ENCODE data around the gene DST.
A peak's percentile ranks its signal among the peaks of the same experiment; 100 is the strongest.
"Not testable (repeated sequence)": the region's sequence is repeated elsewhere in the genome, so short reads cannot be mapped to it uniquely, and the experiment has no call there.

The DST gene

GRCh38 chr6:56570413-56571359 lies 72.0 kb downstream of the DST start:
- no peak for DNase-seq (ENCODE audit: low read depth)

- no peak for DNase-seq (ENCODE audit: low read depth)
Observed at GRCh38 chr6:56567501-56567900, 75.2 kb downstream of the DST start.

DNA sequence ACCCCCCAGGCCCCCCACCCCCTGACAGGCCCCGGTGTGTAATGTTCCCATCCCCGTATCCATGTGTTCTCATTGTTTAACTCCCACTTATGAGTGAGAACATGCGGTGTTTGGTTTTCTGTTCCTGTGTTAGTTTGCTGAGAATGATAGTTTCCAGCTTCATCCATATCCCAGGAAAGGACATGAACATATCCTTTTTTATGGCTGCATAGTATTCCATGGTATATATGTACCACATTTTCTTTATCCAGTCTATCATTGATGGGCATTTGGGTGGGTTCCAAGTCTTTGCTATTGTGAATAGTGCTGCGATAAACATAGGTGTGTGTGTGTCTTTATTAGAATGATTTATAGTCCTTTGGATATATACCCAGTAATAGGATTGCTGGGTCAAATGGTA lies 80.0 kb downstream of the DST start:
- not testable (repeated sequence) for DNase-seq (ENCODE audit: low read depth)

DNA sequence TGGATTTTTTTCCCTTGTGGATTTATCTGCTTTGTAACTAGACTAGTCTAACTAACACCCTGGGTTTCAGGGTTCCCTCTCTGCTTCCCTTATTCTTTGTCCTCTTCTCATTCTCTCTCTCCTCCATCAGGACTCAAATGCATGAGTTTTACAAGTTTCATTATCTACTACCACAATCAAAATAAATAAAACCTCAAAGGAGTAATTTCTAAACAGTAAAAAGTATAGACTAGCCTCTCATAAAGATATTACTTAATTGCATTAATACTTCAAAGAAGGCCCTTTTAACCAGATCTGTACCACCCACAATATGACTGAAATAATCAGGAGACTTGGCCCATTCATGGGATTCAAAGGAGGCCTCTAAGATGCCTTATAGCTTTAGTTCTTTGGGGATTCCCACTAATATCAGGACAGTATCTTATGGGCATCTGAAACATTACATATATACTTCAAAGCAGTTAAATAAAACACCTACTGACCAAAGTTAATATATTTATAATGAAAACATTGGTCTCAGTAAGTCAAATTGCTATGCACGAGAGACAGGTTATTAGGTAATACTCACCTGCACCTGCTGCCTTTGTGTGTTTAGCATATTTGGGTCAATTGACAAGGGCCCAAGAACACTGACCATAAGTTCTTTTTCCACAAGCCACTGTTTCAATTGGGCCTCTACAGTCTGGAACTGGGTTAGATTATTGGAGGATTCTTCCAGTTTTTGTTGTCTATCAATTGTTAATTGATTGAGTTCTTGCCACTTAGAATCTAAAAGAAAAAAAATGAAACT lies 85.7 kb downstream of the DST start:
- DNase-seq (ENCODE audit: low read depth), result no peak

DNA sequence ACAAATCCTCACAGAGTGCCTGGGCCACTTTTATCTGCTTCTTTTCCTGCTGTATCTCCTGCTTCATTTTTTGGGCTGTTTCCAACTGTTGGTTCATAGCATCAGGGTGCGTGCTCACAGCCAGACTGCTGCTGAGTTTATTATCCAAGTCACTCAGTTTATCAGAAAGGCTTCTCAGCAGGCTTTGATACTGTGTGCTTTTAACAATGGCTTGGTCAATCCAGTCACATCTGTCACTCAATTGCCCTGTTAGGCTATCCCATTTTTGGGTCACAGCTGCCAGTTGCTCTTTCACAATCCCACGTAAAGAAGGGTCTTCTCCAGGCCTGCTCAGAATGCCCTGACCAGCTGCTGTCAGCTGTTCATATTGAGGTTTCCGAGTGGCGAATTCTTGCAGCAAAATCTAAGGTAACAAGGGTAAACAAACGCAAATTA lies 87.2 kb downstream of the DST start:
- peak; percentile 40 for DNase-seq (ENCODE audit: low read depth)

DNA sequence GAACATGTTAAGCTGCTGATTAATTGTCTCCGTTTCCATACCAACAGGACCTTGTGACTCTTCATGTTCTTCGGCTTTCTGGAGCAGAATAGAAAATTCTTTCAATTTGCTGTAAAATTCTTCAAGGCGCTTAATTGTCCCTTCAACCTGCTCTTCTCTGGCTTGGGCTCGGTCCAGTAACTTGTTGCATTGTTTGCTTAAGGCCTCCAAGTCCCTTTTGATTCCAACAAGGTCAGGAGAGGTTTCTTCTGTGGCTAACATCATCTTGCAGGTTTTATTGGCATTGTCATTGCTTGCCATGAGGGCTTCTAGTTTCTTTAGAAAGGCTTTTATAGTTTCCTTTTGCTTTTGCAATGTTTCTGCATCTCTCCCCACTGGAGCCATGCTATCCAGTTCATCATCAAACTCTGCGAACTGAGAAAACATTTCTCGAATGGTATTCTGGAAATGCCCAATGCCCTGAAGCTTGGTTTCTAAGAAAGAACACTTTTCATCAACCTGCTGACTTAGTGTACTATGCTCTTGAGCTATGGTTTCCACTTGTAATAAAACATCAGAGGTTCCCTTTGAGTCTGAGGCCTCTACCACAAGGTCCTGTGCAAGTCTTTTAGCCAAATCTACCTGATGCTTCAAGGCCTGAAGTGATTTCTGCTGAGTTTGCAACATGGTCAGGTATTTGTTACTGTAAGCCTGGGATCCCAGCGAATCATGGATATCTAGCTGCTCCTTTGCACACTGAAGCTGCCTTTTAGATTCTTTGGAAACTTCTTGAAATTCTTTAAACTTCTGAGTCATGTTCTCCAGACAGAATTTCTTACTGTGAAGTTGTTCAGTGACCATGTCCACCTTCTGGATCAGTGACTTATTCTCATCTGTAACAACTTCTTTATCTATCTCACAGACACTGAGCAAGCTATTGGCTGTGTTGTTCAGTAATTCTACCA lies 90.2 kb downstream of the DST start:
- DNase-seq (ENCODE audit: low read depth), result no peak

GRCh38 chr6:56551409-56552120 lies 91.1 kb downstream of the DST start:
- DNase-seq (ENCODE audit: low read depth), result no peak

DNA sequence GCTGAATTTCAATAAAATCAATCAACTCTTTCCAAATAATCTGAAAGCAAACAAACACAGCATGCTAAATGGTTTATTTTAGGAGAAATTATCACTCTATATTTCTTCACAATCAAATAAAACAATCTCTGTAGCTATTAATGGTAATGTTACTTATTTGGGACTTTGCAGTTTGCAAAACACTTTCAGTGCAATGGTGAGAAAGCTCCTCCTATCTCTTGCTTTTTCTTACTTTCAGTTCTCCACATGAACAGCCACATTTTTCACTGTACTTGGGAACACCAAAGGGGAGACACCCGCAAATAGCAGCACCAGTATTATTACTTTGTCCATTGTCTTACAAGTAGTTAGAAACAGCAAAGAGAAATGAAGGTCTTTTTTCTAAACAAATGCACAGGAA lies 92.4 kb downstream of the DST start:
- DNase-seq (ENCODE audit: low read depth), result no peak

GRCh38 chr6:56549014-56549413 lies 93.7 kb downstream of the DST start:
- DNase-seq (ENCODE audit: low read depth), result no peak

GRCh38 chr6:56547687-56548086 lies 95.0 kb downstream of the DST start:
- no peak for DNase-seq (ENCODE audit: low read depth)

GRCh38 chr6:56542364-56543331 lies 100.0 kb downstream of the DST start:
- peak; percentile 95 for DNase-seq (ENCODE audit: low read depth)

GRCh38 chr6:56541741-56542360 lies 100.8 kb downstream of the DST start:
- no peak for DNase-seq (ENCODE audit: low read depth)

DNA sequence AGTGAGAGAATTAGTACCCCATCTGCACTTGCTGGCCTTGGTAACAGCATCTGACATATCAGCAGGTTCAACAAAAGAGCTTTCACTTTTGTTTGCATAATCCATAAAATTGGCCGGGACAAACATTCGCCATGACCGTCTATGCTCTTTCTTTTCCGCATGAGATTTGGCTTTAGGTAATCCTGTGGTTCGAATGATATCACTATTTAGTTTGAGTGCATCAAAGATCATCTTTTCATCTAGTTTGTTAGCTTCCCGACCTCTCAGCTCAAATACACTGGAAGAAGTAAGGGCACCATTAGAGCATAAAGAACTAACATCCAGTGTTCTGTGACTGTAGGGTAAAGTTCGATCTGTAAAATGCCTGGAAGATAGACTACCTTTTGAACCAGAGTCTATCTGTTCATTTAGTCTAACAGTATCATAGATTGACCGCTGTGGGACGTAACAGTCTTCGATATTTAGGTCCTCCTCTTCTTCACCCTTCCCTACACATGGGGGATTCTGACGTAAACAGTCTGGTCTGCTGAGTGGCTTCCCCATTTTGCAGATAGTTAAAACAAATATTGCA lies 101.6 kb downstream of the DST start:
- DNase-seq (ENCODE audit: low read depth), result no peak

DNA sequence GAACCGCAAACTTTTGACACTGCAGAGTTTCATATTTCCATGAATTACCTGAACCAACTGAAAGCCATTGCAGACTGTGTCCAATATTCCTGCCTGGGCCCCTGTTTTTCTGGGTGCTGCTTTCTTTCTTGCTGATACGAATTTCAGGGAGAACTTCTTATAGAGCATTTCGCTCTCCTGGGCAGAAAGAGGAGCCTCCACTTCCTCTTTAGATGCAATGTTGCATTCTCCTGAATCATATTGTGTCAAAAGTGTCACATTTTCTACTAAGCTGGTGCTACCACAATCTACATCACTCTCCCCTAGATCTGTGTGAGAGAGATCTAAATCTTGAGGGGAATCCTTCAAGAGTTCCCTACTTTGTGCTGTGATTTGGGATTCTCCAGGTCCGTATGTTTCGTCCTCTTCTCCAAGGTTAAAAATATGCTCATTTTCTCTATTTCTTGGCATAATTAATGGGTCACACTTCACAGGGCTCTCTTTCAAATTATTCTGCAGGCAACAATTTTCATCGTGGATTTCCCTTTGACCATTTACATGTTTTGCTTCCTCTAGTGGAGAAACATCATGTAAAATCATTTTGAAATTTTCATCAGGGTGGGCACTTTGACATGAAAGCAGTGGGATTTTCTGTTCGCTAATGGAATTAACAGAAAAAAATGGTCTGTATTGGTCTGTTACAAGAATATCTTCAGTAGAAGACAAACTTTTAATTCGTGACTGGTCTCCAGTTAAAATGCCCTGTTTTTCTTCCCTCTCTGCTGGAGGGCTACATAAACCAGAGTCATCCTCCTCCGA lies 102.3 kb downstream of the DST start:
- DNase-seq (ENCODE audit: low read depth), result no peak

GRCh38 chr6:56539527-56540105 lies 103.1 kb downstream of the DST start:
- DNase-seq (ENCODE audit: low read depth), result no peak

GRCh38 chr6:56538851-56539250 lies 103.8 kb downstream of the DST start:
- DNase-seq (ENCODE audit: low read depth), result no peak

GRCh38 chr6:56537223-56537770 lies 105.4 kb downstream of the DST start:
- DNase-seq (ENCODE audit: low read depth), result no peak

DNA sequence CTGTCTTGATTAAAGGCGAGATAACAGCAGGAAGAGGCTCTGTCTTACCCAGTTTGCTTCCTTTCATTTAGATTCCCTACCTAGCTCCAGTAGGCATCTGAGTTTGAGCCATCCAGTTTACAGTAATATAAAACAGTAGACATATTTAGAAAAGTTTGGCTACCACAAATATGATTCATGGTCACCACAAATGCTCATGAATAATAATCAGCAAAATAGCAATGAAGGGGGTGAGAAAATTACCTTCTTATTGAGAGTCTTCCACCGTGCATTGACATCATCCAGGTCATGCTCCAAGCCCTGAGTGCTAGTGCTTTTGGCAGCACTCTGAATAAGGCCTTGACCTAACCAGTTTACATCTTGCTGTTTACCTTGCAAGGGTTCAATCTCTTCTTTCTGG lies 106.2 kb downstream of the DST start:
- DNase-seq (ENCODE audit: low read depth), result no peak
